ENCODE results near the gene GRB14.
"Not testable (repeated sequence)": the region's sequence is repeated elsewhere in the genome, so short reads cannot be mapped to it uniquely, and the experiment has no call there.

Gene GRB14

DNA sequence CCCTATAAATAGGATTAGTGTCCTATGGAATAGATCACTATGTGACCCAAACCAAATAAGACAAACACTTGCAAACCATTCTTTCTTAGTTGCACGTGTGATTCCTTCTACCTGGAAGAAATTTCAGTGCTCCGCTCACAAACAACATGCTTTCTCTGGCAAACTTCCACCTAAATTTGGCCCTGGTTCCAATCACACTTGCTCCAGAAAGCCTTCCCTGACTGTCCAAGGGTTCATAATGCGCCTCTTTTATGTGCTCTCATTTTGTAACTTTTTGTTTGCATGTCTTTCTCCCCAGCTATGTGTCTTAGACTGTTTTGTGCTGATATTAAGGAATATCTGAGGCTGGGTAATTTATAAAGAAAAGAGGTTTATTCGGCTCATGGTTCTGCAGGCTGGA lies 69.8 kb downstream of the GRB14 start:
- no peaks in the 10 kb centered on the region for H3K4me1 ChIP-seq (ENCODE audit: control insufficient read depth, low read depth, low read length)
- no peak overlapping the region for H3K4me3 ChIP-seq (ENCODE audit: low read length)
- H3K36me3 ChIP-seq (ENCODE audit: control insufficient read depth, low read depth, low read length): no peaks in the 10 kb centered on the region
- no peaks in the 10 kb centered on the region for H3K27me3 ChIP-seq (ENCODE audit: control insufficient read depth, insufficient read depth, low read length)
- H3K9me3 ChIP-seq (ENCODE audit: control insufficient read depth, low read depth, low read length): no peaks in the 10 kb centered on the region
- H3K9ac ChIP-seq (ENCODE audit: low read length): no peak overlapping the region
- H3K27ac ChIP-seq (ENCODE audit: low read length): no peak overlapping the region

DNA sequence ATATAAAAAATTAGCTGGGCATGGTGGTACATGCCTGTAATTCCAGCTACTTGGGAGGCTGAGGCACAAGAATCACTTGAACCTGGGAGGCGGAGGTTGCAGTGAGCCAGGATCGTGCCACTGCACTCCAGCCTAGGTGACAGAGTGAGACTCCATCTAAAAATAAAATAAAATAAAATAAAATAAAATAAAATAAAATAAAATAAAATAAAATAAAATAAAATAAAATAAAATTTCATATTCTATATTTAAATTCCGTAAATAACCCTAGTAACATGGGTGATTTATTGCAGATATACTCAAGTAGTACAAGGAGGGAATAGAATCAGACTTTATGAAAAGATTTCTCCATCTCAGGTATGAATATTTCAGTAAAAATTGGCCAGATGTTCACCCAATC lies 71.6 kb downstream of the GRB14 start:
- H3K36me3 ChIP-seq (ENCODE audit: control insufficient read depth, low read depth, low read length); H3K27ac ChIP-seq (ENCODE audit: low read length); H3K9me3 ChIP-seq (ENCODE audit: control insufficient read depth, low read depth, low read length); H3K27me3 ChIP-seq (ENCODE audit: control insufficient read depth, insufficient read depth, low read length); H3K4me1 ChIP-seq (ENCODE audit: control insufficient read depth, low read depth, low read length); H3K9ac ChIP-seq (ENCODE audit: low read length); H3K4me3 ChIP-seq (ENCODE audit: low read length): not testable (repeated sequence)

DNA sequence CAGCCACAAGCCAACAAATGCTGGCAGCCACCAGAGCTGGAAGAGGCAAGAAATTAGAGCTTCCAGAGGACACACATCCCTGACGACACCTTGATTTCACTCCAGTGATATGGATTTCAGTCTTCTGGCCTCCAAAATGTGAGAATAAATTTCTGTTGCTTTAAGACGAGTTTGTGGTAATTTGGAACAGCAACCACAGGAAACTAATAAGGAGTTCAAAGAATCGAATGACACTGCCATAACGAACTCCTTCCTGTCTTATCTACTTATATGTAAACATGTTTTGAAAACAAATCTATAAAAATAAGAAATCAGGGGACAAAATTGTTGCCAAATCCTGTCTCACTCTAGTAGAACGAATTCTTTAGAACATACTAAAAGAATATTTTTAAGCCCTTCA lies 75.8 kb downstream of the GRB14 start:
- H3K27me3 ChIP-seq (ENCODE audit: control insufficient read depth, insufficient read depth, low read length): no peaks in the 10 kb centered on the region
- no peaks in the 10 kb centered on the region for H3K4me1 ChIP-seq (ENCODE audit: control insufficient read depth, low read depth, low read length)
- no peak overlapping the region for H3K27ac ChIP-seq (ENCODE audit: low read length)
- H3K9ac ChIP-seq (ENCODE audit: low read length): no peak overlapping the region
- H3K9me3 ChIP-seq (ENCODE audit: control insufficient read depth, low read depth, low read length): no peaks in the 10 kb centered on the region
- H3K4me3 ChIP-seq (ENCODE audit: low read length): no peak overlapping the region
- no peaks in the 10 kb centered on the region for H3K36me3 ChIP-seq (ENCODE audit: control insufficient read depth, low read depth, low read length)

DNA sequence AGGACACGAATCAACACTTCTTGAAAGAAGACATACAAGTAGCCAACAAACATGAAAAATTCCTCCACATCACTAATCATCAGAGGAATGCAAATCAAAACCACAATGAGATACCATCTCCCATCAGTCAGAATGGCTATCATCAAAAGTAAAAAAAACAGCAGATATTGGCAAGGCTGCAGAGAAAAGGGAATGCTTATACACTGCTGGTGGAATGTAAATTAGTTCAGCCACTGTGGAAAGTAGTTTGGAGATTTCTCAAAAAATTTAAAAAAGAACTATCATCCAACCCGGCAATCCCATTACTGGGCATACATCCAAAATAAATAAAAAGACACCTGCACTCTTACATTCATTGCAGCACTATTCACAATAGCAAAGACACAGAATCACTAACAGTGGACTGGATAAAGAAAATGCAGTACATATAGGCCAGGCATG lies 78.7 kb downstream of the GRB14 start:
- Histone ChIP-seq H3K27ac (ENCODE audit: low read length) (no peak overlapping the region), H3K36me3 (ENCODE audit: control insufficient read depth, low read depth, low read length) (no peaks in the 10 kb centered on the region), H3K9me3 (ENCODE audit: control insufficient read depth, low read depth, low read length) (no peaks in the 10 kb centered on the region), H3K27me3 (ENCODE audit: control insufficient read depth, insufficient read depth, low read length) (no peaks in the 10 kb centered on the region), H3K4me1 (ENCODE audit: control insufficient read depth, low read depth, low read length) (no peaks in the 10 kb centered on the region), H3K4me3 (ENCODE audit: low read length) (no peak overlapping the region), H3K9ac (ENCODE audit: low read length) (no peak overlapping the region)

DNA sequence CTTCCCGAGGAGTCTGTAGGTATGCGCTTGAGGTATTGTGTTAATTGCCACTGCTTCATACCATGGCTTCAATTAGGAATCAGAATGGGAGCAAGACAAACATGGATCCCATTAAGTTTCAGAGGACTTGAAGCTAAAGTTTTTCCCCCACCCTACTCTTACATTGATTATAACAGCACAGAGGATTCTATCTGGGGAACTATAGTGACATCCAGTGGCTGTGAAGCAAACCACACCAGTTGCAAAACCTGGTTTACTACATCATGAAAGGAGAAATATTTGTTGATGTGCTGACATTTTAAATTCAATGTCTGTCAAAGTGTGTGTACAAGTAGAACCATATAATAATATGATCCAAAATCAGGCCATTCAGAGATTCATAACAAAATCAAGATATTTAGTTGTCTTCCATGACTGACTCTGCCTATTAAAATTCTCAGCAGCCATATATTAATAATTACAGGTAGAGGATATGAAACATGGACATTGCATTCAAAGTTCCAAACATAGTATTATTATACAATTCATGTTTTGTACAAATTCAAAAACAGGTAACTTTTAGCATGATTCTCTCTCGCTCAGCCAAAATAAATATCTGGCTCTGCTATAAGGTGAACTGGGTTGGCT lies 82.9 kb downstream of the GRB14 start:
- no peak overlapping the region for H3K27ac ChIP-seq (ENCODE audit: low read length)
- no peak overlapping the region for H3K9ac ChIP-seq (ENCODE audit: low read length)
- no peaks in the 10 kb centered on the region for H3K4me1 ChIP-seq (ENCODE audit: control insufficient read depth, low read depth, low read length)
- H3K4me3 ChIP-seq (ENCODE audit: low read length): no peak overlapping the region
- H3K36me3 ChIP-seq (ENCODE audit: control insufficient read depth, low read depth, low read length): no peaks in the 10 kb centered on the region
- H3K9me3 ChIP-seq (ENCODE audit: control insufficient read depth, low read depth, low read length): no peaks in the 10 kb centered on the region
- H3K27me3 ChIP-seq (ENCODE audit: control insufficient read depth, insufficient read depth, low read length): no peaks in the 10 kb centered on the region

DNA sequence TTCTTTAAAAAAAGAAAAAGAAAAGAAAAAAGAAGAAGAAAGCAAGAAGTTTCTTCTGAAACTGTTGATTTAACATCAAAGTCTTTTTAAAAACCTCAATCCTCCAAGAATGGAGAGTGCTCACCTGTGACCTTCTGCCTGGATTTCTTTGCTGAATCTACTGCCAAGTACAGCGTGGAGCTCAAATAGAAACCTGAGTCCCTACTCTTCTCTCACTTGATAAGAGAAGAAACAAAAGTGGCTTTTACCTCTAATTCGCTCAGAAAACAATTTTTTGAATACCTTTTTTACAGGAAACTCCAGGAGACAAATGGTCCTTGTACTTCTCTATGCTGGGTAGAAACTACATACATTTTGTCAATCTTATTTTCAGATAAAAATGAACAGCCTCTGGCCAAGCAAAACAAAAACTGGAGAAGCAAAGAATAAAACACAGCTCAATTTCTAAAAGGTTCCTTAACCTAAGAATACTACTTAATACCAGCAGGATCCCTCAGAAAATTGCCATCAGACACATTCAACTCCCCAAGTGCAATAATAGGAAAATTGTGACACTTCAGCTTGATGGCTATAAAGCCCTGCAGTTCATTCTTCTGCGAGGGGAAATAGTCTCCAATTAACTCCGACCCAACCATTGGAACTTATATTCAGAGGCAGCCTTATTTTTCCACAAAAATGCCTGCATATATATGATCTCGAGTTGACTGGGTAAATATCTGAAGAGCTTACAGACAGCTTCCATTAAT lies 85.8 kb downstream of the GRB14 start:
- H3K9me3 ChIP-seq (ENCODE audit: control insufficient read depth, low read depth, low read length): no peaks in the 10 kb centered on the region
- no peak overlapping the region for H3K4me3 ChIP-seq (ENCODE audit: low read length)
- no peak overlapping the region for H3K9ac ChIP-seq (ENCODE audit: low read length)
- no peaks in the 10 kb centered on the region for H3K27me3 ChIP-seq (ENCODE audit: control insufficient read depth, insufficient read depth, low read length)
- H3K4me1 ChIP-seq (ENCODE audit: control insufficient read depth, low read depth, low read length): no peaks in the 10 kb centered on the region
- H3K36me3 ChIP-seq (ENCODE audit: control insufficient read depth, low read depth, low read length): no peaks in the 10 kb centered on the region
- H3K27ac ChIP-seq (ENCODE audit: low read length): no peak overlapping the region

DNA sequence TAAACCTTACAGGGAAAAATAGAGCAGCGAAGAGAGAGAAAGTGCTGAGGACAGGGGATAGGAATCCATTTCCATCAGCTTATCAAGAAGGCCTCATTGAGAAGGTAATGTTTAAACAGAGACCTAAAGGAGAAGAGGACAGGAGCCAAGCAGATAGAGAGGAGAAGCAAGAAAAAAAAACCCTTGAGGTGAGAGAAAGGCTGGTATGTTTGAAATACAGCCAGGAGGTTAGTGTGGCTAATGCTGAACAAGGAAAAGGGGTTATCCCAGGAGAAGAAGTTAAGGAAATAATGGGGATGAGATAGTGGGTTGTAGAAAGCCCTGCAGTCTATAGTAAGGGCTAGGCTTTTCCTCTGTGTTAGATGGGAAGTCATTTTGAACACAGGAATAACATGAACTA lies 90.8 kb downstream of the GRB14 start:
- no peak overlapping the region for H3K9ac ChIP-seq (ENCODE audit: low read length)
- H3K27ac ChIP-seq (ENCODE audit: low read length): no peak overlapping the region
- no peaks in the 10 kb centered on the region for H3K36me3 ChIP-seq (ENCODE audit: control insufficient read depth, low read depth, low read length)
- no peaks in the 10 kb centered on the region for H3K9me3 ChIP-seq (ENCODE audit: control insufficient read depth, low read depth, low read length)
- H3K27me3 ChIP-seq (ENCODE audit: control insufficient read depth, insufficient read depth, low read length): no peaks in the 10 kb centered on the region
- no peaks in the 10 kb centered on the region for H3K4me1 ChIP-seq (ENCODE audit: control insufficient read depth, low read depth, low read length)
- H3K4me3 ChIP-seq (ENCODE audit: low read length): no peak overlapping the region

DNA sequence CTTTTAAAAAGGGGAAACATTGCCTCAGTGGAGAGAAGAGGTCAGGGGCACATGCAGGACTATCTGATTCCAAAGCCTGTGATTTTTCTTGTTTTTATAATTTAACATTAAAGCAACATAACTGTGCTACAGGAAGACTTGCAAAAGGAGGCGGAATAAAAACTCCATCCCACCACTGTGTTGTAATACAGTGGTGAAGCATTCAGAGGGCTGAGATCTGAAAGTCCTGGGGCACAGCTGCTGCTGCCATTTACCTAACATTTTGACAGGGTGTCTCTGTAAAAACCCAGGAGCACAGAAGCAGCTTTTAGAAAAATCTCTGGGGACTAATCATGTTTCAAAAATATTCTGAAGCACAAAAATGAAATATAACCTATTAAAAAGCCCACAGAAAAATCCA lies 97.6 kb downstream of the GRB14 start:
- no peaks in the 10 kb centered on the region for H3K4me1 ChIP-seq (ENCODE audit: control insufficient read depth, low read depth, low read length)
- H3K27ac ChIP-seq (ENCODE audit: low read length): no peak overlapping the region
- H3K4me3 ChIP-seq (ENCODE audit: low read length): no peak overlapping the region
- peaks cover 3% of the 10 kb centered on the region for H3K36me3 ChIP-seq (ENCODE audit: control insufficient read depth, low read depth, low read length)
- H3K9ac ChIP-seq (ENCODE audit: low read length): no peak overlapping the region
- H3K9me3 ChIP-seq (ENCODE audit: control insufficient read depth, low read depth, low read length): no peaks in the 10 kb centered on the region
- H3K27me3 ChIP-seq (ENCODE audit: control insufficient read depth, insufficient read depth, low read length): no peaks in the 10 kb centered on the region

DNA sequence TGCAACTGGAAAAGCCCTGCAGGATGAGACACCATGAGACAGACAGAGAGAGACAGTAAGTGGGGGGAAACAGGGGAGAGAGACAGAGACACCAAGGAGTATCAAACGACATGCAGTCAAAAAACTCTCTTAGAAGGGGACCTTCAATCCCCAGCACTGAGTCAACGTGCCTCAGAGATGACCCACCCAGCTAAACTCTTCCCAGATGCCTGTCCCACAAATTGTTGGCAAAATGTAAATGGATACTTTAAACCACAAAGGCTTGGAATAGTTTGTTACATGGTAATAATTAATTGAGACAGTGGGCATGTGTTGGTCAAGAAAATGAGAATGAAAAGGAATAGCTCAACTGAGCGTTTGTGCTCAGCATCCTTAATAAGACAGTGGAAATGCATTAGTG lies 98.3 kb downstream of the GRB14 start:
- Histone ChIP-seq H3K4me3 (ENCODE audit: low read length) (no peak overlapping the region), H3K4me1 (ENCODE audit: control insufficient read depth, low read depth, low read length) (no peaks in the 10 kb centered on the region), H3K9me3 (ENCODE audit: control insufficient read depth, low read depth, low read length) (no peaks in the 10 kb centered on the region), H3K27me3 (ENCODE audit: control insufficient read depth, insufficient read depth, low read length) (no peaks in the 10 kb centered on the region), H3K27ac (ENCODE audit: low read length) (no peak overlapping the region), H3K9ac (ENCODE audit: low read length) (no peak overlapping the region), H3K36me3 (ENCODE audit: control insufficient read depth, low read depth, low read length) (peaks cover 3% of the 10 kb centered on the region)

DNA sequence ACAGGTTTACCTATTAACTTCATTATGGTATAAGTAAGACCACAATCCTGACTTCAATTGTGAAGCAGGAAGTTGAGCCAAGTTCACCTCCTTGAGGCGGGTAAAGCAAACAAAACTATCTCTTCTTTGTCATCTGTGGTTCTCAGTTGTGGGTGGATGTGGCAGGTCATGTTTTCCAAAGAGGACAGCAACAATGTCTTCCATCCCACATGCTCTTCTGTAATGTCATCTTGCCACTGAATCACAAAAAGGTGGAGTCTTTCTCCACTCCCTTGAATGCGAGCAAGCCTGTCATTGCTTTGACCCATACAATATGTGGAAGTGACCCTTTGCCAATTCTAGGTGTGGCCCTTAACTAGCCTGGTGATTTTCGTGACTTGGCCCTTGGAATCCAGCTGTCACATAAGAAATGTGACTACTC lies 98.7 kb downstream of the GRB14 start:
- Histone ChIP-seq H3K4me1 (ENCODE audit: control insufficient read depth, low read depth, low read length) (no peaks in the 10 kb centered on the region), H3K36me3 (ENCODE audit: control insufficient read depth, low read depth, low read length) (peaks cover 3% of the 10 kb centered on the region), H3K9ac (ENCODE audit: low read length) (no peak overlapping the region), H3K27ac (ENCODE audit: low read length) (no peak overlapping the region), H3K9me3 (ENCODE audit: control insufficient read depth, low read depth, low read length) (no peaks in the 10 kb centered on the region), H3K27me3 (ENCODE audit: control insufficient read depth, insufficient read depth, low read length) (no peaks in the 10 kb centered on the region), H3K4me3 (ENCODE audit: low read length) (no peak overlapping the region)

DNA sequence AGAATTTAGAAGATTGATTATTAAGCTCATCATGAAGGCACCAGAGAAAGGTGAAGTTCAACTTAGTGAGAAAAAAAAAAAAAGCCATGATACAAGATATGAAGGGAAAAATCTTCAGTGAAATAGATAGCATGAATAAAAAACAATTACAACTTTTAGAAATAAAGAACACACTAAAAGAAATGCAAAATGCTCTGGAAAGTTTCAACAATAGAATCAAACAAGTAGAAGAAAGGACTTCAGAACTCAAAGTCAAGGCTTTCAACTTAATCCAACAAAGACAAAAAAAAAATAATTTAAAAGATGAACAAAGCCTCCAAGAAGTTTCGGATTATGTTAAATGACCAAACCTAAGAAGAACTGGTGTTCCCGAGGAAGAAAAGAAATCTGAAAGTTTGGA lies 105.5 kb downstream of the GRB14 start:
- Histone ChIP-seq H3K4me3 (ENCODE audit: low read length) (no peak overlapping the region), H3K9me3 (ENCODE audit: control insufficient read depth, low read depth, low read length) (no peaks in the 10 kb centered on the region), H3K27ac (ENCODE audit: low read length) (no peak overlapping the region), H3K4me1 (ENCODE audit: control insufficient read depth, low read depth, low read length) (no peaks in the 10 kb centered on the region), H3K27me3 (ENCODE audit: control insufficient read depth, insufficient read depth, low read length) (no peaks in the 10 kb centered on the region), H3K9ac (ENCODE audit: low read length) (no peak overlapping the region), H3K36me3 (ENCODE audit: control insufficient read depth, low read depth, low read length) (no peaks in the 10 kb centered on the region)

DNA sequence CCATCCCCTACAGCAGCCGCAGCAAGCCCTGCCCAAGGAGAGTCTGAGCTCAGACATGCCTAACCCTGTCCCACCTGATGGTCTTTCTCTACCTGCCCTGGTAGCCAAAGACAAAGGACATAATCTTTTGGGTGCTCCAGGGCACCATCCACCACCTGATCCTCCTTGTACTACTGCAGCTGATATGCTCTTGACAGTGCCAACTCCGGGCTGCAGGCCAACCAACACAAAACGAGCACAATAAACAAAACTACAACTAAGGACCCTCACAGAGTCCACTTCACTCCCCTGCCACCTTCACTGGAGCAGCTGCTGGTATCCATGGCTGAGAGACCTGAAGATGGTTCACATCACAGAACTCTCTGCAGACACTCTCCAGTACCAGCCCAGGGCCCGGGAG lies 106.3 kb downstream of the GRB14 start:
- H3K27me3 ChIP-seq (ENCODE audit: control insufficient read depth, insufficient read depth, low read length): no peaks in the 10 kb centered on the region
- no peak overlapping the region for H3K4me3 ChIP-seq (ENCODE audit: low read length)
- no peaks in the 10 kb centered on the region for H3K36me3 ChIP-seq (ENCODE audit: control insufficient read depth, low read depth, low read length)
- no peak overlapping the region for H3K9ac ChIP-seq (ENCODE audit: low read length)
- H3K4me1 ChIP-seq (ENCODE audit: control insufficient read depth, low read depth, low read length): no peaks in the 10 kb centered on the region
- H3K9me3 ChIP-seq (ENCODE audit: control insufficient read depth, low read depth, low read length): no peaks in the 10 kb centered on the region
- H3K27ac ChIP-seq (ENCODE audit: low read length): no peak overlapping the region
